HG03520 (cell line): ENCODE measurements around the gene MT1G.
"Not testable (repeated sequence)": the region's sequence is repeated elsewhere in the genome, so short reads cannot be mapped to it uniquely, and the experiment has no call there.

ENCODE experiments used
- ATAC-seq: cut with Tn5 transposase; IDR thresholded peaks from one replicate; pipeline ENCODE4 v1.9.1; 2021; ENCODE audit warnings: mild to moderate bottlenecking, moderate library complexity; ENCODE audit not compliant: unreplicated experiment

MT1G gene

GRCh38 chr16:56684926-56685590 lies 17.2 kb upstream of the MT1G start:
- no peak for ATAC-seq

- ATAC-seq: no peak
Observed at GRCh38 chr16:56684256-56684925, 16.5 kb upstream of the MT1G start.

GRCh38 chr16:56683424-56684172 lies 15.7 kb upstream of the MT1G start:
- no peak for ATAC-seq

GRCh38 chr16:56682703-56683397 lies 15.0 kb upstream of the MT1G start:
- ATAC-seq: no peak

DNA sequence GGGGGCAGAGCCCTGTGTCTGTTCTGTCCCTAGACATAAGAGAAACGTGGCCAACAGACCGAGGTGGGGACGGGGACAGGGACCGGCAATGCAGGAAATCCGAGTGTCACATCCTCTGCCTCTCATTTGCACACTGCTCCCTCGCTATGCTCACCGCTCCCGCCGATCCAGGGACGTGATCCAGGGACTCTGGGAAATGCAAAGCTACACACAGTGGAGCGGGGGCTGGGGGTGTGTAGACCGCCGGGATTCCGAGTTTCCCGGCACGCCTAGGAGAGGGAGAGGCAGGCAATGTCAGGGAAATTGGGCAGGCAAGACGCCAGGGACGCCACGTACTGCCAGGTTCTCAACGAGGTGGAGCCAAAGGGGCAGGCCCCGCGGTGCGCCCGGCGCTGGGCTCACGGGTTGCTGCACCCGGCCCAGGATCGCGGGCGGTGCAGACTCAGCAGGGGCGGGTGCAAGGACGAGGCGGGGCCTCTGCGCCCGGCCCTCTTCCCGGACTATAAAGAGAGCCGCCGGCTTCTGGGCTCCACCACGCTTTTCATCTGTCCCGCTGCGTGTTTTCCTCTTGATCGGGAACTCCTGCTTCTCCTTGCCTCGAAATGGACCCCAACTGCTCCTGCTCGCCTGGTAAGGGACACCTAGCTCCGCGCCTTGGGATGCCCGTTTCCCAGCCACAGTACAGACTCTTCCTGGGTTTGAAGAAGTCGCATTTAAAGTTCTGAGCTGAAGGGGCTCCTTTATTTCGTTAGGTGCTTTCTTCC lies 14.3 kb upstream of the MT1G start, which contains the start of gene MT1X:
TSS of gene MT1X (plus strand) at position 532 of the 764 bp plus-strand sequence. CDS start at position 603, 71 bp downstream.
- ATAC-seq: peak; percentile 96

- no peak for ATAC-seq
Observed at GRCh38 chr16:56679818-56680217, 12.0 kb upstream of the MT1G start.

GRCh38 chr16:56679078-56679730 lies 11.3 kb upstream of the MT1G start:
- ATAC-seq: no peak

- no peak for ATAC-seq
Observed at GRCh38 chr16:56677474-56677873, 9.6 kb upstream of the MT1G start.

GRCh38 chr16:56675685-56676210 lies 7.9 kb upstream of the MT1G start:
- no peak for ATAC-seq

DNA sequence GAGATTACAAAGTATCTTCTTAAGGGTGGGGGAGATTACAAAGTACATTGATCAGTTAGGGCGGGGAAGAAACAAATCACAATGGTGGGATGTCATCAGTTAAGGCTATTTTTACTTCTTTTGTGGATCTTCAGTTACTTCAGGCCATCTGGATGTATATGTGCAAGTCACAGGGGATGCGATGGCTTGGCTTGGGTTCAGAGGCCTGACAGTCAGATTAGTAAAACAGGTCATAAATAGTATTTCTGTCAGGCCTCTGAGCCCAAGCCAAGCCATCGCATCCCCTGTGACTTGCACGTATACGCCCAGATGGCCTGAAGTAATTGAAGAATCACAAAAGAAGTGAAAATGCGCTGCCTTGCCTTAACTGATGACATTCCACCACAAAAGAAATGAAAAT lies 6.7 kb upstream of the MT1G start:
- not testable (repeated sequence) for ATAC-seq

GRCh38 chr16:56673921-56674320 lies 6.1 kb upstream of the MT1G start:
- ATAC-seq: no peak

DNA sequence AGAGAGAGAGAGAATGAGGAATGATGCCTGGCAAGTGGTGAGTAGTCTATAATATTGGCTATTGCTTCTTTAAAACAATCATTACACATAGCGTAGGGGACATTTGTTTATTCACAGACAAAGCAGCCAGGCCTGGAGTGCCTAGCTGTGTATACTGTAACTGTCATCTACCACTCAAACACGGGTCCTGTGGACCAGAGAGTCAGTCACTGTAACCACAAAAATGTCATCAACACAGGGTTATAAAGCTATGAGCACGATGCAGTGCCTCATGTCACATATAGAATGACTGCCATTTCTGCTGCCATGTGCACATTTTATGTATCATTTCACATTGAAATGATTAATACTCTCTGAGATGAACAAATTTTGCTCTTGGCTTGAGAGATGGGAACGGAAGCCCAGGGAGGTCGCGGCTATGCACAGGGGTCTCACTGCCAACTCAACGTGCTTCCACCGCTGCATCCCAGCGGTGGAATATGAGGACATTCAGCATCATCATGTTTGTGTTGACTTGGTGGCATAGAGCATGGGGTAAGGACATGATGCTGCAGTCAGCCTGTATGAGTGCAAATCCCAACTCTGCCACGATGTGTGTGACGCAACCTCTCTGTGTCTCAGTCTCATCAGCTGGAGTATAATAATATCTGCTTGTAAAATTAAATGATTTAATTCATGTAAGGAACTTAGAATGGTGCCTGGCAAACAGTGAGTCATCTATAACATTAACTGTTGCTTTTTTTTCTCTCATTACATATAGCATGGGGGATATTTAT lies 5.1 kb upstream of the MT1G start:
- ATAC-seq: no peak

GRCh38 chr16:56672171-56672570 lies 4.3 kb upstream of the MT1G start:
- not testable (repeated sequence) for ATAC-seq

GRCh38 chr16:56671691-56672090 lies 3.8 kb upstream of the MT1G start:
- ATAC-seq: not testable (repeated sequence)

DNA sequence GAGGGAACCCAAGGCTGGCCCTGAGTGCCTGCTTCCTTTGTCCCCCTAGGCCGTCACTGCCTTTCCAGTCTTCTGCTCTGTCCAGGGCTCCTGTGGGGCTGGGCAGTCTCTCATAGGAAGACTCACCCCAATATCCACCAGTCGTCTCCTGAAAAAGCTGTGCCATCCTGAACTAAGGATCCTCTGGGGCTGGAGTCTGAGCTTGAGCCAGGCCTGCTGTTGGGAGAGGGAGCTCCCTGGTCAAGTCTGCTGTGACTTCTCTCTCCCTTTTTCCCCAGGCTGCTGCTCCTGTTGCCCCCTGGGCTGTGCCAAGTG lies 2.7 kb upstream of the MT1G start:
- no peak for ATAC-seq

GRCh38 chr16:56669840-56670619 lies 2.2 kb upstream of the MT1G start:
- ATAC-seq: no peak

- ATAC-seq: no peak
Observed at GRCh38 chr16:56669005-56669839, 1.4 kb upstream of the MT1G start, which contains the start of gene MT1H. TSS of gene MT1H (plus strand) at chr16:56669814. CDS start at chr16:56669885, 71 bp downstream.
